ENCODE measurements around the gene RHEBL1.

GRCh38 chr12:49030714-49031572, 38.8 kb downstream of the RHEBL1 start:
- no peak for TF ChIP-seq POLR2AphosphoS5 (IDR thresholded peaks at IDR 0.05)
- TF ChIP-seq, protein P1, sequence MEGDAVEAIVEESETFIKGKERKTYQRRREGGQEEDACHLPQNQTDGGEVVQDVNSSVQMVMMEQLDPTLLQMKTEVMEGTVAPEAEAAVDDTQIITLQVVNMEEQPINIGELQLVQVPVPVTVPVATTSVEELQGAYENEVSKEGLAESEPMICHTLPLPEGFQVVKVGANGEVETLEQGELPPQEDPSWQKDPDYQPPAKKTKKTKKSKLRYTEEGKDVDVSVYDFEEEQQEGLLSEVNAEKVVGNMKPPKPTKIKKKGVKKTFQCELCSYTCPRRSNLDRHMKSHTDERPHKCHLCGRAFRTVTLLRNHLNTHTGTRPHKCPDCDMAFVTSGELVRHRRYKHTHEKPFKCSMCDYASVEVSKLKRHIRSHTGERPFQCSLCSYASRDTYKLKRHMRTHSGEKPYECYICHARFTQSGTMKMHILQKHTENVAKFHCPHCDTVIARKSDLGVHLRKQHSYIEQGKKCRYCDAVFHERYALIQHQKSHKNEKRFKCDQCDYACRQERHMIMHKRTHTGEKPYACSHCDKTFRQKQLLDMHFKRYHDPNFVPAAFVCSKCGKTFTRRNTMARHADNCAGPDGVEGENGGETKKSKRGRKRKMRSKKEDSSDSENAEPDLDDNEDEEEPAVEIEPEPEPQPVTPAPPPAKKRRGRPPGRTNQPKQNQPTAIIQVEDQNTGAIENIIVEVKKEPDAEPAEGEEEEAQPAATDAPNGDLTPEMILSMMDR (IDR thresholded peaks at IDR 0.05) = no peak

Measured in breast epithelium (tissue), 3 donors.